GM12892 (cell line): ENCODE measurements around the gene KMT2B.

Source experiments
- POLR2A ChIP-seq: IDR thresholded peaks from 2 replicates; pipeline ENCODE4 v1.6.1; 2011; ENCODE audit warnings: low read depth, low read length, control low read depth
- POLR2AphosphoS5 ChIP-seq: IDR thresholded peaks from 2 replicates; pipeline ENCODE4 v1.6.1; 2011; ENCODE audit warnings: low read depth, low read length, control low read depth
- TAF1 ChIP-seq: IDR thresholded peaks from 2 replicates; pipeline ENCODE4 v1.6.1; 2011; ENCODE audit warnings: low read depth, mild to moderate bottlenecking, control low read depth, low read length, borderline replicate concordance

- TF ChIP-seq POLR2A (no peak), POLR2AphosphoS5 (no peak), TAF1 (no peak)
Measured at GRCh38 chr19:35733180-35734125, 15.7 kb downstream of the KMT2B start.
